Stimulated activated CD8-positive, alpha-beta memory T cell treated with anti-CD3 and anti-CD28 coated beads, Interleukin-4, amount 100 ng/mL, for 1 hour (primary cell): Measurements from ENCODE around the gene KIF6.
"Not testable (repeated sequence)": the region's sequence is repeated elsewhere in the genome, so short reads cannot be mapped to it uniquely, and the experiment has no call there.

Experiments
- DNase-seq, 2 donors: peaks; one replicate each; pipeline ENCODE4 v3.0.0-alpha.2; 2020; ENCODE audit warnings: low read depth in 2 of 2, low spot score in 1 of 2

Gene KIF6

DNA sequence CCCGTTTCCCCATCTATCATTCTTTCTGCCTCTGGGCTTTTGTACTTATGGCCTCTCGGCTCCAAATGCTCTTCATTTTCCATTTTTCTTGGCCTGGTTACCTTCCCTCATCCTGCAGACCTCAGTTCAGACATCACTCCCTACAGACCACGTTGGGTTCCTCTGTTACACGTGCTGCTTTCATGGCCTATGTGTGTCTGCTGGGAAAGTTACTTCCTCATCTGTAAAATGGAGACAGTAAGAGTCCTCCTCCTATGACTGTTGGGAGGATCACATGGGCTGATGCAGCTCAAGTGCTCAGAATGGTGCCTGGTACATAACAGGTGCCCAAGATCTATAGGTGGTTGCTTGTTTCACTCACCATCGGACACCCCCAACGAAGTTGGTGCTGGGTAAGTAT, 424.5 kb downstream of the KIF6 start:
- no peak for DNase-seq

- no peak for DNase-seq
Observed at GRCh38 chr6:39298061-39298460, 427.1 kb downstream of the KIF6 start.

GRCh38 chr6:39296745-39297640, 428.2 kb downstream of the KIF6 start:
- DNase-seq: no peak

GRCh38 chr6:39295611-39296011, 429.6 kb downstream of the KIF6 start:
- no peak for DNase-seq

GRCh38 chr6:39294899-39295298, 430.3 kb downstream of the KIF6 start:
- DNase-seq: no peak

DNA sequence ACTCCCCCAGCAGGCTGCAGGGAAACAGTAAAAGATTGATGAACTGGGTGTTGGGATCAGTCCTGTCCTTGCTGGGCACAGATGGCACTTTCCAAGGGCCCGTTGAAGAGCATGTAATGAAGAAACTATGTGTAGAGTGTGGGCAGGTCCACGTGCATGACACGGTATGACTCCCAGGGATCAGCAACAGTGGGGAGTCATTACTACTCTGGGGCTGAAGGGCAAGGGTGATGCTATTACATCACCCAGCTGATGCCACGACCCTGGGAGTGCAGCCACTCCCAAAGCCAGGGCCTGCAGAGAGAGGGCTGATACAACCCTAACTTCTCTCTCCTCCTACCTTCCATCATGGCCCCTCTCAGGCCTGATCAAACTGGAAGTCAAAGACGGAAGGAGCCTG, 431.1 kb downstream of the KIF6 start:
- DNase-seq: no peak

DNA sequence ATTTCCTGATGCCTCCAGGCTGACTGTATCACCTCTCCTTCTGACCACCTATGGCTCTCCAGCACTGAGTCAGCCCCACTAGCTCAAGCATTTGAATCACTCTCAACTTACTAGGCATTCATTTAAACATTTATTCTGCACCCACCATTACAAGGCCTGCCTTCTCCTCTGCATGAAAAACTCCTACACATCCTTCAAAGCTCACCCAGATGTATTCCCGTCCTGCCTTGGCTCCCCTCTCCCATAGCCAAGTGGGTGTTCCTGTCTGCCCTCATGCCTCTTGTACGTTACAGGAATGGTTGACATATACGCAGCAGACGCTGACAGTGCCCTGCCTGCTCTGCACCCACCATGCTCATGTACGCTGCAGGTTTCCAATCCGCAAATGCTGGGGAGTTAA, 432.6 kb downstream of the KIF6 start:
- no peak for DNase-seq

DNA sequence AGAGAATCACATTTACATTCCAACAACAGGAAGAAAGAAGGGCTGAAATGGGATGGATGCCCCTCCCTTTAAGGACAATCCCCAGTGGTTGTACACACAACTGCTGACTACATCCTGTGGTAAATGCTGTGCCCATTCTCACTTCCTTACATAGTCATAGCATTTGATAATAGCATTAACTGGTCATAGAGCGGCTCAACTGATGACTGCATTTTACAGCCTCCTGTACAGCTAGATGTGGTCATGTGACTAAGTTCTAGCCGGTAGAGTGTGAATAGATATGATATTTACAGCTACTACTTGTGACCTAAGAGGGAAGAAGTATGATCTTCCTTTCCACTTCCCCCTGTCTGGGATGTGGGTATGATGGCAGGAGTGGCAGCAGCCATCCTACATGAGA, 435.7 kb downstream of the KIF6 start:
- no peak for DNase-seq

DNA sequence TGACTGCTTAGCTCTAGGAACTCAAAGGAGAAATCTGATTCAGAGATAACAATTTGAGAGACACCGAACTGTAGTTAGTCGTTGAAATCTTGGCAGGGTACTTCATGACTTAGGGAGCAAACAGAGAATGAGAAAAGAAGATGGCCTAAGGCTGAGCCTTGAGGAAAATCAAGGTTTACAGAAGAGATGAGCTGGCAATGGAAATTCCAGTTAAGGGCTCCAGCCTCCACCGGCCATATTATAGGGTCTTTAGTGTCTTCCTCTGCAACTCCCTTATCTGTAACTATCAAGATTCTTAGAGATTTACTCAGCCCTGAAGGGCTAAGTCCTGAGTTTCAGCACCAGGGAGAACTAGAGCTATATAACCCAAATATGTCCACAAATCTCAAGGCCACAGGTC, 437.6 kb downstream of the KIF6 start:
- DNase-seq: no peak

DNA sequence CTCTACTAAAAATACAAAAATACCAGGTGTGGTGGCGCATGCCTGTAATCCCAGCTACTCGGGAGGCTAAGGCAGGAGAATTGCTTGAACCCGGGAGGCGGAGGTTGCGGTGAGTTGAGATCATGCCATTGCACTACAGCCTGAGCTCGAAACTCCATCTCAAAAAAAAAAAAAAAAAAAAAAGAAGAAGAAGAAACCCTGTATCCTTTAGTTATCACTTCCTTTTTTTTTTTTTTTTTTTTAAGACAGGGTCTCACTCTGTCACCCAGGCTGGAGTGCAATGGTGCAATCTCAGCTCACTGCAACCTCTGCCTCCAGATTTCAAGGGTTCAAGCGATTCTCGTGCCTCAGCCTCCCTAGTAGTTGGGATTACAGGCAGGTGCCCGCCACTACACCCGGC, 438.6 kb downstream of the KIF6 start:
- DNase-seq: not testable (repeated sequence)

GRCh38 chr6:39282774-39283173, 442.4 kb downstream of the KIF6 start:
- DNase-seq: no peak

DNA sequence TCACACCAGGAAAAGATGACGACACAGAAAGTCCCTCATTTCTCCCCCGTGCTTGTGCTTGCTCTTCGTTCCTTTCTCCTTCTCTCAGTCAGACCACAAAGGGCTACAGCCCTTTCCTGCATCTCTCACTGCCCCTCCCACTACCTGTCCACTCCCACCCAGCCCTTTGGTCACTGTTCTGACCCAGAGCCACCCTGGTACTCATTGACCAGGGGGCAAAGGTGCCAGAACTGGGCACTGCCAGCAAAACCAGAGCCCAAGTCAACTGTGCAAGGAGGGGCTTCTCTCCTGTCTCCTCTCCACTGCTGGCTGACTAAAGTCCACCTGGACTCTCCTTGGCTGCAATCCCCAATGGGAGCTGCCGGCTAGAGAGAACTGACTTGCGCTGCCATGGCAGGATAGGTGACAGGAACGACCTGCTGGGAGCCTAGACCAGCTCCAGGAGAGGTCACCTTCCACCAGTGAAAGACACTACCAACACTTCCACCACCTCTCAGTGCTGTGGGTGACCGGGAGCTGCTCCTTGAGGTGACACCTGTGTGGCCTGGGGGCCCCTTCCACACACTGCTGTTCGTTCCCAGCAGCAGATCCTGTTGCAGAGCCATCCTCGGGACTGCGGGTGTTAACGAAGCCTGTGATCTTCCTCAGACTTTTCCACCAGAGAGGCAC, 443.8 kb downstream of the KIF6 start:
- DNase-seq: no peak

GRCh38 chr6:39280247-39280731, 444.9 kb downstream of the KIF6 start:
- DNase-seq: no peak
